SK-MEL-5 (cell line): Measurements from ENCODE around the gene IST1. TPM values are rescaled to one million over a fixed set of nuclear protein-coding genes. Genes with fewer than 3 reads are reported as not detected.
"Not testable (repeated sequence)": the region's sequence is repeated elsewhere in the genome, so short reads cannot be mapped to it uniquely, and the experiment has no call there.

Experiments used
- DNase-seq: peaks from one replicate; pipeline ENCODE4 v3.0.0-alpha.2; 2016; ENCODE audit warnings: low read depth, low spot score
- in situ Hi-C: cut with HindIII; loops from 2 replicates; pipeline ENCODE4 v1.10.0; 2016; ENCODE audit warnings: low sequenced_read_pairs, high pct_unique_total_duplicates, low pct_unique_long_range_greater_than_20kb
- total RNA-seq: library from RNA; depleted of rRNA; stranded (reverse); fragments of >200 nt; shearing (Covaris generic); gene quantifications from 2 replicates; pipeline ENCODE4 v1.2.3, GENCODE V29; 2014

The IST1 gene
- total RNA-seq, 1 experiment from 2014 or later, result 163 TPM

DNA sequence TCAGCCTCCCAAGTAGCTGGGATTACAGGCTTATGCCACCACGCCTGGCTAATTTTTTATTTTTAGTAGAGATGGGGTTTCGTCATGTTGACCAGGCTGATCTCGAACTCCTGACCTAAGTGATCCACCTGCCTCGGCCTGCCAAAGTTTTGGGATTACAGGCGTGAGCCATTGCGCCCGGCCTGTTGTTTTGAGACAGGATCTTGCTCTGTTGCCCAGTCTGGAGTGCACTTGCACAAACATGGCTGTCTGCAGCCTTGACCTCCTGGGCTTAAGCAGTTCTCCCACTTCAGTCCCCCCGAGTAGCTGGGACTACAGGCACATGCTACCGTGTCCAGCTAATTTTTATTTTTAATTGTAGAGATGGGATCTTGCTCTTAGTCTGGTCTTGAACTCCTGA, 8.9 kb downstream of the IST1 start:
- in situ Hi-C loops, result no loop called here

DNA sequence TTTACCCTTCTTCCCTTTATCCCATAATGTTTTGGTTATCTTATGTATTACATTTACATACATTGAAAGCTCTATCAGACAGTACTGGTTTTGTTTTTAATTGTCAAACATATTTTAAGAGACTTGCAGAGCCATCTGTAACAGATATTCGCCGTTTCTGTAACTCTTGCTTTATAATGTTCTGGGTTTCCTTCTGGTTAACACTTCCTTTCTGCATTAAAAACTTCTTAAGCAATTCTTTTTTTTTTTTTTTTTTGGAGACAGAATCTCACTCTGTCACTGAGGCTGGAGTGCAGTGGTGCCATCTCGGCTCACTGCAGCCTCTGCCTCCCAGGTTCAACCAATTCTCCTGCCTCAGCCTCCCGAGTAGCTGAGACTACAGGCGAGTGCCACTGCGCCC, 10.4 kb downstream of the IST1 start:
- in situ Hi-C loops, DNase-seq: not testable (repeated sequence)

More for the DNA sequence above, 8.9 kb downstream of the IST1 start:
- DNase-seq, result no peak

DNA sequence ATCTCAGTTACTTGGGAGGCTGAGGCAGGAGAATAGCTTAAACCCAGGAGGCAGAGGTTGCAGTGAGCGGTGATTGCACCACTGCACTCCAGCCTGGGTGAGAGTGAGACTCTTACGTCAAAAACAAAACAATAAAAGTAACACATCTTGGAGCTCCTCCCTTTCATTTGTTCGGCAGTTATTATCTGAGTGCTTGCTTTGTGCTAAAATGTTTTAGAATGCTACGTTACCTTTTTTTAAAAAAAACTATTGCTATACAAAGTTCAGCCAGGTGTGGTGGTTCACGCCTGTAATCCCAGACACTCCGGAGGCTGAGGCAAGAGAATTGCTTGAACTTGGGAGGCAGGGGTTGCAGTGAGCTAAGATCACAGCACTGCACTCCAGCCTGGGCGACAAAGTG, 15.8 kb downstream of the IST1 start:
- no peak for DNase-seq
- in situ Hi-C loops, result no loop called here

DNA sequence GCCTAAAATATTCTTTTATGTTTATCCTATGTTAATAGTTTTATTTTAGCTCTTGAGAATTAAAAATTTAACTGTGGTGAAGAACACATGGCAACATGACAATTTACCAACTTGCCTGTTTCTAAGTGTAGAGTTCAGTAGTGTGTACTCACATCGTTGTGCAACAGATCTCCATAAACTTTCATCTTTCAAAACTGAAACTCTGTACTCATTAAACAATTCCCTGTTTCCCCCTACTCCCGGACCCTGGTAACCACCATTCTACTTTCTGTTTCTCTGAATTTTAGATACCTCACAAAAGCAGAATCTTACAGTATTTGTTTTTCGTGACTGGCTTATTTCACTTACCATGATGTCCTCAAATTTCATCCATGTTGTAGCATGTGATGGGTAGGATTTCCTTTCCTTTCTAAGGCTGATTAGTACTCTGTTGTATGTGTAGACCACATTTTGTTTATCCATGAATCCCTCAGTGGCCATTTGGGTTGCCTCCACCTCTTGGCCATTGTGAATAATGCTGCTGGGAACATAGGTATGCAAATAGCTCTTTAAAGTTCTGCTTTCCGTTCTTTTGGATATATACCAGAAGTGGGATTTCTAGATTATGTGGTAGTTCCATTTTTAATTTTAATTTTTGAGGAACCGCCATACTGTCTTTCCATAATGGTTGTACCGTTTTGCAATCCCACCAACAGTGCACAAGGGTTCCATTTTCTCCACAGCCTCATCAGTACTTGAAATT, 17.4 kb downstream of the IST1 start:
- no peak for DNase-seq
- in situ Hi-C loops, result no loop called here

DNA sequence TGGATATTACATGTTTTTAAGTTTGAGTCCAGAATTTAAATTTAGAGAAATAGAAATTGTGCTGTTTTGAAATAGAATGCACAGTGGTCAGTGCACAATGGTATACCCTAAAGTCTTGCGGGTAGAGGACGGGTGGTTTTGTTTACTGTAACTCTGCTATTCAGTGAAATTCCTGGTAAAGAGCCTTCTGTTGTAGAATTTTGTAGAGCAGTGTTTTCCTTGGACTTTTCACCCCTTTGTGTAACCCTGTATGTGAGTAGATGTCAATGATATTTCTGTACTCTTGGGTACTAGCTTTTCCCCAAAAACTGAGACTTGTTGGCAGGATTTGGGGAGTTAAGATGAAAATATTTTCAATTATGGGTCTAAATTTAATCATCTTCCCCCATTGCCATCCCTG, 19.5 kb downstream of the IST1 start:
- DNase-seq, result no peak
- in situ Hi-C loops, result no loop called here

DNA sequence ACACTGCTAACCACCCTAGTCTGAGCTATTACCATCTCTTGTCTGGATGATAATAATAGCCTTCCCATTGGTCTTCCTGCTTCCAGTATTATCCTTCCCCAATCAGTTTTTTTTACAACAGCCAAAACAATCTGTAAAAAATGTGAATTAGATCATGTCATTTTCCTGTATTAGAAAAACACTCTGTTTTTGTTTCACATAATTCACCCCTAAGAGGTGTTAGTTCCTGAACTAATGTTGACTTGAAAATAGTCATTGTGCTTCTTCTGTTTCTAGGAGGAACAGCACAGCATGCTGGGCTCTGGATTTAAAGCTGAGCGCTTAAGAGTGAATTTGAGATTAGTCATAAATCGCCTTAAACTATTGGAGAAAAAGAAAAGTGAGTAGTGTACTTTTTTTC, 20.0 kb downstream of the IST1 start:
- DNase-seq, result no peak
- in situ Hi-C loops, result no loop called here

DNA sequence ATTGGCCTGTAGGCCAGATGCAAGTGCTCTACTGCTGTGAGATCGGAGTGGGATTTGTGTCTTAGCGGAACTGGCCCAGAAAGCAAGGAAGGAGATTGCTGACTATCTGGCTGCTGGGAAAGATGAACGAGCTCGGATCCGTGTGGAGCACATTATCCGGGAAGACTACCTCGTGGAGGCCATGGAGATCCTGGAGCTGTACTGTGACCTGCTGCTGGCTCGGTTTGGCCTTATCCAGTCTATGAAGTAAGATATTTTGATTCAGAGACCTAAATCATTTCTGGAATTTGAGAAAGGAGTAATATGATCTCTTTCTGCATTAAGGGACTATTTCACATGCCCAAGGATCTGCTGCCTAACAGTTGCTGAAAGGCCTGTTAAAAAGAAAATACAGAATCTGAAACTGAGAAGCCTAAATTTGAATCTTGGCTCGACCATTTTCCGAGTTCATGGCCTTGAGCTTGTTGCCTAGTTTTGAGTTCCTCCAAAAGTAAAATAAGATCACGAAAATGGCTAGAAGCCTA, 21.1 kb downstream of the IST1 start:
- no peak for DNase-seq

DNA sequence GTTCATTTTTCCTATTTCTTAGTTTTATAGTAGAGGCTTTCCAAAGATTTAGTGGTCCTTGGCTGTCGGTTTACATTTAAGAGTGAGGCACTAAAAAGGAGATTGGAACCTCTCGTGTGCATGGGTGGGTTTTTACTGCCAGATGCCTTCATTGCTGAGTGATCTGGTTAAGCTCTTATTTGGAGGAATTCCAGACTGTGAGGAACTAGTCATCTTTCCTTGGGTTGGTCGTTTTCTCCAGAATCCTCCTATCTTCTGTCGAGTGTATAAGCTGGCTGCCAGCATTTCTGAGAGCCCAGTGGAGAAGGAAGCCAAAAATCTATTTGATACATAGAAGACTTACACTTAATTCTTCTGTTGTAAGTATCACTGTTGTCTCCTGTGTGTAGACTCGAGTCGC, 22.6 kb downstream of the IST1 start:
- DNase-seq, result no peak
- in situ Hi-C loops, result no loop called here

More for the DNA sequence above, 21.1 kb downstream of the IST1 start:
- in situ Hi-C loops, result no loop called here

DNA sequence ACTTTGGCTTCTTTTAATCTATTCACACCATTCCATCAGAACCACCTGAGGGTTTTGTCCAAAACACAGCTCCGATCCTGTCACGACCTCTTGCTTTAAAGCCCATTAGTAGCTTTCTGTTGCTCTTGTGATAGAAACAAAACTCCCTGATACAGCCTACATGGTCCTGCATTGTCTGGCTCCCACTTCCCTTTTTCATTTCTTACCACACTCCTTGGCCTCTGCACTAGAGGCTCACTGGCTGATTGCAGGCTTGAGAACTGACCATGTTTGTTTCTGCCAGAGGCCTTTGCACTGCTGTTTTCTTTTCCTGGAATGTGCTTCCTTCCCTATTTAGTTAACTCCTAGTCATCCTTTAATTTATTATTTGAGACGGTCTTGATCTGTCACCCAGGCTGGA, 23.7 kb downstream of the IST1 start:
- no peak for DNase-seq
- in situ Hi-C loops, result no loop called here

DNA sequence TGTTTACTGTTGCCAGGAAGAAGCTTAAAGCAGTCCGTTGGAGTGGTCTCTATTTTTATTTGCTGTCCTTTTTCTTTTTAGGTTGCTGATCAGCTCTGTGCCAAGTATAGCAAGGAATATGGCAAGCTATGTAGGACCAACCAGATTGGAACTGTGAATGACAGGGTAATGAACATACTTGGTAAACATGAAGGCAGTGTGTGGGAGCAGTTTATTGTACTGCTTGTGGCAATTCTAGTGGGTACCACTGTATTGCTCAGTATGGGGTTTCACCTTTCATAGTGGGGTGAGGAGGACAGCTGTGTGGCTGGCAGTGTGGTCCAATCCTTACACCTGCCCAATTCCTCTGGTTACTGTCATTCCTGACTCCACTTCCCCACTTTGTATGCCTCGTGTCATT, 25.3 kb downstream of the IST1 start:
- in situ Hi-C loops, result no loop called here
- DNase-seq, result no peak

DNA sequence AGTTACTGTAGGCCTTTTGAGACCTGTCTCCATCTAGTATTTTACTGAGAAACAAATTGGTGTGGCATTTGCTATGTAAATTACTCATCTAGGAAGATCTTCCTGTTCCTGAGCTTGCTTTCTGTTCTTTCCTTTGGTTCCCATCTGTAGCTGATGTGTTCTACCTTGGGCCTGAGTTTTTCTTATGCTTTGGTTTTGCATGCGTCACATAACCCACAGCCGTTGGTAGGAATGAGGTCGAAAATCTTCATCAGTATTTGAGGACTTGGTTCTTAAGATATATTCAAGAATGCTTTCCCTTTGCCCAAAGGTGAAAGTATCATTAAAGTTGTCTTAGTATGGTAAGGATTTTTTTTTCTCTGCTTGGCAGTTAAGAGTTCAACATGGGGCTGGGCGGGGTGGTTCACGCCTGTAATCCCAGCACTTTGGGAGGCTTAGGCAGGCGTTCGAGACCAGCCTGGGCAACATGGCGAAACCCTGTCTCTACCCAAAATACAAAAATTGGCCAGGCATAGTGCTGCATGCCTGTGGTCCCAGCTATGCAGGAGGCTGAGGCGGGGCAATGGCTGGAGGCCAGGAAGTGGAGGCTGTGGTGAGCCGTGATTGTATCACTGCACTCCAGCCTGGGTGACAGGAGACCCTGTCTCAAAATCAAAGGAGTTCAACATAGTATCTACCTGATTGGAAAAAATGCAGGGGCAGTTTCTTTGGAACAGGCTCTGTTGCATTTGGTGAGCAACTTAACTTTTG, 28.8 kb downstream of the IST1 start:
- DNase-seq, result no peak
- in situ Hi-C loops, result no loop called here

DNA sequence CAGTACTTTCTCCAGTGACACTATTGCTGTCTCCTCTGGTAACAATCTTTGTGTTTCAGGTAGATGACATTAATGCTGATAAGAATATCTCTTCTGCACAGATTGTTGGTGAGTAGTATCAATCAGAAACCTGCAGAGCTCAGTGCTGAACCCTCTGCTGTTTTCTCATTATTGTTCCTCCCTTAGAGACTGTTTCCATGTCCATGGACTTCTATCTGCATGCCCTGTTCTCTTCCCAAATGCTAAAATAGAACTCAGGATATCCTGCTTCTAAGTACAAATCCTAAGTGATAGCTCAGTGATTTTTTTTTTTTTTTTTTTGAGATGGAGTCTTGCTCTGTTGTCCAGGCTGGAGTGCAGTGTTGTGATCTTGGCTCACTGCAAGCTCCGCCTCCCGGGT, 29.4 kb downstream of the IST1 start:
- in situ Hi-C loops, result no loop called here
- no peak for DNase-seq

DNA sequence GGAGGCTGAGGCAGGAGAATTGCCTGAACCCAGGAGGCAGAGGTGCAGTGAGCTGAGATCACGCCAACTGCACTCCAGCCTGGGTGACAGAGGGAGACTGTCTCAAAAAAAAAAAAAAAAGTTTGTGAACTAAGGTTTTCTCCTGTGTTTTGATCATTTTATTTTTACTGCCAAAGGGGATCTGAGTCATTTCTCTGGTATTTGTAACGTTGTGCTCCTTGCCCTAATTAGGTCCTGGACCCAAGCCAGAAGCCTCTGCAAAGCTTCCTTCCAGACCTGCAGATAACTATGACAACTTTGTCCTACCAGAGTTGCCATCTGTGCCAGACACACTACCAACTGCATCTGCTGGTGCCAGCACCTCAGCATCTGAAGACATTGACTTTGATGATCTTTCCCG, 32.1 kb downstream of the IST1 start:
- DNase-seq, result peak; percentile 35
- in situ Hi-C loops, result no loop called here

DNA sequence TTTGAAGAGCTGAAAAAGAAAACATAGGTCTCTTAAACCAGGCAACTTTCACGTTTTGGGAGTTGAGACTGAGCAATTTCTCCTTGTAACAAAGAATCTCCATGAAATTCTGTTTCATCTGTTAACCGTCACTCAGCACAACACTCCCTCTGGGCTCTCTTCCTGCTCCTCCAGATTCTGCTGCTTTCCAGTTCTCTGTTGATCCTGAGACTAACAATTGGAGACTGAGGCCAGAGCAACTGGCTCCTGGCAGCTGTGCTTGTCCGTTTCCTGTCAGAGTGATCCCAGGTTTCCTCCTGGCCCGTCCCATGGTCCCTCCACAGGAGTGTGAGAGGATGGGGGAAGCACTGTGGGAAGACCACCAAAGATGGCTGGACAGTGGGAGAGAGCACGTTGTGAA, 32.5 kb downstream of the IST1 start:
- in situ Hi-C loops, result no loop called here
- DNase-seq, result no peak

DNA sequence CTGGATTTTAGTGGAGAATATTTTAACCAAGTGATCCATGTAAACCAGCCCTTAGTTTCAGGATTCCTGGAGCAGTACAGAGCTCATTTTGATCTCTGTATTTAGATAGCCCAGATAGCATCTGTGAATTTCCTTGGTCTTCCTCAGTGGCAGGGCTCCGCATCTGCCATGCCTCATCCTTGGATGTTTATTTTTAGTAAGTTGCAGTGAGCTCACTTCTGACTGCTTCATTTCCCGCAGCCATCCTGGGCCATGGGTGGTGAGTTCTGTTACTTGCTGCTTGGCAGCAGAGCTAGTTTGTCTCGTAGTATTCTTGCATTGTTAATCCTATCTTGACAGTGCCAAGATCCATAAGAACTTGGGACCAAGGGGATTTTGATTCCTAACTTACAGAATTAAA, 33.7 kb downstream of the IST1 start:
- in situ Hi-C loops, result no loop called here
- no peak for DNase-seq

DNA sequence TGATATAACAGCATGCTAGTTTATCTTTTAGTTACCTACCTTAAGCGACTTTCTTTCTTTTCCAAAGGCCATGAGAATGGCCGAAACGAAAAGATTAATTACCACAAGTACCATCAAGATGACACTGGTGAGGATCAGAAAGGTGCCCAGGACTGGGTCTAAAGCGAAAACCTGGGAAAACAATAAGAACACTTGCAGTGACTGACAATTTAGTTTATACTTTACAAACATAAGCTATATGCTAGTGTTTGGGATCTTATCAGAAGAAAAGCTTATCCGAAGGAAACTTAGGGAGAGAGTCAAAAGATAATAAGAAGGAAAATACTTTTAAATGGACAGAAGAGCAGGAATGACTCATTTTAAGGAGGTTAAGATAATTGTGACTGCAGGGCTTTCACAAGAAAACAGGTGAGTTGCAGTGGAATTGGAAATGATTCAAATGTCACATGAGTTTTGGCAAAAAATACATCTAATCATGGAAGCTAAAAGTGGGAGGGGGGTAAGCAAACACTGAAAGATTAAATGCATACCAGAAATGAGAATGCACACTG, 34.8 kb downstream of the IST1 start:
- DNase-seq, result no peak
- in situ Hi-C loops, result no loop called here

DNA sequence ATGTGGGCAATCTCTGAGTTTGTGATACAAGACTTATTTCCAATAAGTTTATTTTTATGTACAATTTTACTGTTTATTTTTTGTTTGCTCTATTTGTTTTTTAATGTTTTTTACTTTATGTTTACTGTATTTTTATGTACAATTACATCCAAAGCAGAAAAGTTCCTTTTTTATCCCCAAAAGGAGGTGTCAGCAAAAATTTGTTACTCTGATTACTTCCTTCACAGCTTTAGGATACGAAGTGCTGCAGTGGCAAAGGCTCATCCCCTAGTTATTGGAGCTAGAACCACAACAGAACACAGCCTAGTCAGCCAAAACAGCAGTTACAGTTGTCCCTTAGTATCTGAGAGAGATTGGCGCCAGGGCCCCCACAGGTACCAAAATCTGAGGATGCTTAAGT, 35.7 kb downstream of the IST1 start:
- no peak for DNase-seq
- in situ Hi-C loops, result no loop called here

DNA sequence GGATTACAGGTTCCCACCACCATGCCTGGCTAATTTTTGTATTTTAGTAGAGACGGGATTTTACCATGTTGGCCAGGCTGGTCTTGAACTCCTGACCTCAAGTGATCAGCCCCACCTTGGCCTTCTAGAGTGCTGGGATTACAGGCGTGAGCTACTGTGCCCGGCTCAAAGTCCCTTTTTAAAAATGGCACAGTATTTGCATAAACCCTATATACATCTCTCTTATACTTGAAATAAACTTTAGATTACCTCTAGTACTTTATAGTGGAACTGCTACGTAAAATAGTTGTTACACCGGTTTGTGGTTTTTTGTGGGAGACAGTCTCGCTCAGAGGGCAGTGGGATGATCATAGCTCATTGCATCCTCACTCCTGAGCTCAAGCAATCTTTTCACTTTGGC, 36.3 kb downstream of the IST1 start:
- DNase-seq, result no peak
- in situ Hi-C loops, result no loop called here

DNA sequence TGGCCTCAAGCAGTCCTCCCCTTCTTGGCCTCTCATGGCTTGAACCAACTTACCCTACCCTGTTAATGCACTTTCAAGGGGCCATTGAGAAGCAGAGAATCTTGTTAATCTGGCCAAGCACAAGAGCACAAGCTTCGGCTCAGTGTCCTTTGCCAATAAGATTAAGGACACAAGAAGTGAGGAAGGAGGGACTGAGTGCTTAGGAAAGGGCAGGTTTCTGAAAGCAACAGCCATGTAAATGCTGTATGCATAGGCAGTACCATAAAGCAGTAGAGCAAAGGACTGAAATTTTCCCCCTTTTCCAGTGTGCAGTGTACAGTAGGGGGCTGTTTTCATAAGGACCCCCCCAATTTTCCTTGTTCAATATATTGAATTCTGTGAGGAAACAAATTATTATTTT, 37.7 kb downstream of the IST1 start:
- DNase-seq, result no peak
- in situ Hi-C loops, result no loop called here
